Stimulated activated CD4-positive, alpha-beta T cell treated with anti-CD3 and anti-CD28 coated beads, TNF-alpha, amount 100 ng/mL, for 48 hours (primary cell): Measurements from ENCODE around the gene TWIST1.

Source experiments
- DNase-seq, 3 donors: peaks; one replicate each; pipeline ENCODE4 v3.0.0-alpha.2; 2020; ENCODE audit warnings: low read depth in 3 of 3

Gene TWIST1

DNA sequence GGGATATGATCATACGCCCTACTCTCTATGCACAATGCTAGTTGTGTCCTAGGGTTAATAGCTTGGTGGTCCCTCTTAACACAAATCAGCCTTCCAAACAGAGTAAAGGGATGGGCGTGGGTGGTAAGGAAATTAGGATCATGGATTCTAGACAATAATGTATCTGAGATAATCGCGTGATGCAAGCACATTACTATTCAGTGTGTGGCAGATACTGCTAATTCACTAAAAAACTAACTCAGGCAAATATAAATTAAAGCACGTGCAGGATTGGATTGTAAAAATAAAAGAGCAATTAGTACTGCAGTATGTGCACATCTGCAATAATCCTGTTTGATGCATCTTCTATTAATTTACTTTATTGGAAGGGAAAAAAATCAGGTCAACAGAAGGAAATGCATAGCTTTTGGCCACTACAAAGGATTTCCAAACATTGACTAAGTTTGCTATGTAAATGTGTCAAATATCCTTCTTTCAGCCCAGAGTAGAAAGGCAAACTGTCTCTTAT lies 22.0 kb downstream of the TWIST1 start:
- no peak for DNase-seq

DNA sequence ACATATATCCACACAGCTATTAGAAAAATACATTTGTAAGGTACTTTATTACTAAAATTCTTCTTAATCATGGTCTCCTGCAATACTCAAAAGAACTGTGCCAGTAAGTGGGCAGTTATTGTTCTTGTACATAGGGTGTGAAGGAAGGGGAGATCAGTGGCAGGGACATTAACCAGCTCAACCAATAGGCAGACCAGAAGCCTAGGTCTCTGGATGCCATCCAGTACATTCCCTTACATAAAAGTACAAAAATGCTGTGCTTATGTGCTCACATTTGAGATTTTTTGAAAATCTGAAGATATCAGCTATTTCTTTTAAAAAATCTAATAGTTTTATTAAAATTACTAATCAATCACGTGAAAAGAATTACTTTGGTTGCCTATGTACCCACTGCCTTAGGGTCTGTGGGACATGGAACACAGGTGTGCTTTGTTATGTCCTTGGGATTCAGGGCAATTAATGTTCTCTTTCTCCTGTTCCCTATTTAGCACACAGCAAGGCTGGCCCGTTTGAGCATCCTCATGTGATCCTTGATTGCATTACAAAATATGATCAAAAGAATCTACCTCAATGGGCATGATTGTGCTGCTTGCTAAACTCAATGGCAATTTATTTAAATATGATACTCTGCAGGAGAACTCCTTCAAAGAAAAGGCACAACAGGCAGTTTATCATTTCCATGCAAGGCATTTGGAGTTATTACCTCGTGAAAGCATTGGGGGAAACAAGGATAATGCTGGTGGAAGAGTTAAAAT lies 22.7 kb downstream of the TWIST1 start:
- DNase-seq, result no peak

DNA sequence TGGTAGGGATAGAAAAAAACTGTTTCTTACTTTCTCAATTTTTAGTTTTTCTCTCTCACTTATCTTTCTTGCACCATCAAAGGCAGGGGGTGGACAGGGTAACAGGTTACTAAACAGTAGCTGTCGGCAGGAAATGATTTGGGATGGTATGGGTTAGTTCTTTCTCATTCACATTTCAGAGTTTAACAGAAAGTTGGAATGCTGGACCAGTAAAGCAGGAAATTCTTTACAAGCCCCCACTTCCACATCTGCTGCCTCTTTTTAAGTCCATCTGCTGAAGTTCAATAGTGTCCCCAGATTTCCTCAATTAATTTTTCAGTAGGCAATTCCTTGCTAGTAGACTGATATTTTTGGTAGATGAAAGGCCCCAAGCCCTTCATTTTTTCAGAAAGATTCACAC lies 23.3 kb downstream of the TWIST1 start:
- no peak for DNase-seq

DNA sequence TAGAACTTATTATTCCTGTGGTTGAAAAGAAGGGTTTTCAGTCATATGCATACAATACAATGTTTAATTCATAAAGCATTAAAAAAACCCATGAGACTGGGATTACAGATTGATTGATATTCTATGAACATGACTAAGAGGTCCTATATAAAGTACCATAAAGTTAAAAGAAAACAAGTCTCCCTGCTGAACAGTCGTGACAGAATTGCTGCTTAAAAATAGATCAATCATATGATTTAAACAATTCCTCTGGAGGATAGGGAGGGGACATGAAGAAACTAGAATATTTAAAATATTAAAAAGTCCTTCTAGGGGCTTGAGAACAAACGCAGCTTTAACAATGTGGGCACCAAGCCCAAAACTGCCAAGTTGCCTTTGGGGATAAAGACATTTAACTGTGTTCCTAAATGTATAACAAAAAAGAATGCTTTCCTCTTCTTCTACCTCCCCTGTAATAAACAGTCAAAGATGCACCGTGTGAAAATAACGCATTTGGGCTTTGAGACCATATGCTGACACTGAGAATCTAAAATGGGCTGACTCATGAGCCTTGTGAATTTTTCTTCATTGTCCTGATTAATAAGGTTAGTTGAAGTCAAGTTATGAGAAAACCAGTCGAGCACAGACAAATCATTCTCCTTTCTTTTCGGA lies 25.8 kb downstream of the TWIST1 start:
- DNase-seq, result no peak

DNA sequence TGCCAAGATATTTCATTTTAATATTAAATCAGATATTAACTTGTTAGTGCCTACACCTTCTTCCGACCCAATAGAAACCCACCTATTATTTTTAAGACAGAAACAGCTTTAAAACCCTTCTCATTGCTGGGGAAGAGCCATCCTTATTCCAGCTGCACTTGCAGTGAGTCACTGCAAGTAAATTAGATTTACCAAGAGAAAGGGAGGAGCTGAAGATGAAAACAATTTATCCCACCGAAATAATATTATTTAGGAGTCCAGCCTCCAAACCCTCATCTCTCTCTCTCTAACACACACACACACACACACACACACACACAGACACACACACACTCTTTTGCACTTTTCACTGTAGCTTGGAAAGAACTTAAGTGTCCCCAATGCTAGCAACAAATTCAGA lies 26.9 kb downstream of the TWIST1 start:
- no peak for DNase-seq

DNA sequence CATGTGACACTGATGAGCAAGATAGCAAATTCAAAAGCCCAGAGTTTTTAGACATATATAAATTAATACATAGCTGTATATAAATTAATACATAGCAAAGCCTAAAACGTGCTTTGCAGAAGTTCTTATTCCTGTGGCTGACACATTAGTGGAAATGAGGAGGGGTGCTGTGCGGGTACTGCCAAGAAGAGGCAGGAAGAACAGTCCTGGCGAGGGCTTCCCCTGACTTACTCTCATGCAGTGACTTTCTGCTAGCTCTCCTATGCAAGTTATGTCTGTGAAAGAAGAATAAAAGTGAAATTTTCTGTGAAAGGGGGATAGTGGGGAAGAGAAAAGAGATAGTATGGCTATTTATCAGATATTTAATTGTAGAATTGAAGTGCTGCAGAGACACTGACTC lies 27.6 kb downstream of the TWIST1 start:
- DNase-seq, result no peak

DNA sequence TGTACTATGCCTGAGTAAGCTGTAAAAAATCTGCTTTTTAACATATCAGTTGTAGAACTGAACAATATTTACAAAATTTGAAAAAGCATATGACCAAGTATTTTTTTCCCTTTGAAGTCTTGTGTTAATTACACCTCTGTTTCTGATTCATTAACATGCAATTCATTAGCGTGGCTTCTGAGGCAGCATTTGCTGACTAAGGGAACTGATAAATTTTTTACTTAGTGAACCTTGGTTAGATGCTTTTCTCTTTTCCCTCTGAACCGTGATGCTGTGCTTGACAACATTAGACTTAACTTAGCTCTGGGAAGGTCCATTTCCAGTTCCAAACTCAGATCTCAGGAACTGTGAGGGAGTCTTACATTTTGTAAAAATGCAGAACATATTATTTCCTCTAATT lies 28.1 kb downstream of the TWIST1 start:
- no peak for DNase-seq

DNA sequence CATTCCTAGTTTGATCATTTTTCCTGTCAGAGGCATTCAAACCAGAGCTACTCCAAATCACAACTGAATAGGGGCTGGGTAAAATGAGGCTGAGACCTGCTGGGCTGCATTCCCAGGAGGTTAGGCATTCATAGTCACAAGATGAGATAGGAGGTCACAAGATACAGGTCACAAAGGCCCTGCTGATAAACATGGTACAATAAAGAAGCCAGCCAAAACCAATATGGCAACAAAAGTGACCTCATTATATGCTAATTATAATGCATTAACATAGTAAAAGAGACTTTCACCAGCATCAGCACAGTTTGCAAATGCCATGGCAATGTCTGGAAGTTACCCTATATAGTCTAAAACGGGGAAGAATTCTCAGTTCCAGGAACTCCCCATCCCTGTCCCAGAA lies 37.3 kb downstream of the TWIST1 start:
- DNase-seq, result no peak

DNA sequence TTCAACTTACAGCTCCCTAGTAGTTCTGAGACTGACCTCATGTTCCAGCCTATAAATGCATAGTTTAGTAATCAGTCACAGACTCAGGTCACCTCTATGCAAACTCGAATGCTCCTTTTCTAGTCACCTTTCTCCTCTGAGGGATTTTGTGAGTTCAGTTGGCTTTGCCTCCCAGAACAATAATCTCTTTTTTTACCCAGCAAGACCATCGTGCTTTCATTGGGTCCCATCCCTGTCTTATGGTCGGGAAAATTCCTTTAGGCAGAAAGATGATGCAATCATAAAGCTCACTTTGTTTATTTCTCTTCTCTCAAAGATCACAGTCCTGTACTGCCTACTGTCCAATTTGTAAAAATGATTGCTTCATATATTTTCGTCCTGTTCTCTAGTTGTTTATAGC lies 38.4 kb downstream of the TWIST1 start:
- DNase-seq, result no peak

DNA sequence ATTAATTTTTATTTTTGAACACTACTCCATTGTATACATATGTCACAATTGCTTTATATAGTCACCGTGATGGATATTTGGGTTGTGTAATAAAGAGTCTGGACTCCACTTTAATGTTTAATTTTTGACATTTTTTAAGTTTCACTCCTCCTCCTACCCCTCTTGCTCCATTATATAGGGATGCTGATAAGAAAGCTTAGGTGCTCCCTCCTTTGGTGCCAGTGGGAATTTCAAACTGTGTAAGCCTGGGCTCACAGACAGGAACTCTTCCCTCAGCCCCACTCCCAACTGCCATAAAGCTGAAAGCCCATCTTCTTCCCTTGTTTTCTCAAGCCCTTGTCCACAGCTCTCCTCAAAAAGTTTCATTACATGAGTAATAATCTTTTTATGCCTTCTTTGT lies 47.6 kb downstream of the TWIST1 start:
- DNase-seq, result no peak

DNA sequence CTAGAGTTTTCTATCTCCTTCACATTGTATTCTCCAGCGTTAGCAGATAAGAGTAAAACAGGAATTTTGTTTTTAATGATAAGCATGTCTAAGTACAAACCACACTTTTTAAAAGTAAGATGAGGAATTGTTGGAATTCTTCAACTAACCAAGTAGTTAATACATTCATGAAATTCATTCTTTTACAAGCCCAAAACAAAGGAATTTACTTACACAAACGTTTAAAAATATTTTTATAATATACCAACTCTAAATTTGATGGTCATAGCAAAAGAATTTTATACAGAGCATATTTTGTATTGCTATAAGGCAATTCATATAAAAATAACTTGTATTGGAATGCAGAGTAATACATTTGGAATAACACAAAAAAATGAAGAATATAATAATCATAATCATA lies 51.3 kb downstream of the TWIST1 start:
- no peak for DNase-seq
